ENCODE results near the gene NTRK2. TPM values are rescaled to one million over a fixed set of nuclear protein-coding genes. Genes with fewer than 3 reads are reported as not detected.

The NTRK2 gene
- total RNA-seq, 2 experiments from 2014 or later = 0.12 to 2.9 TPM

DNA sequence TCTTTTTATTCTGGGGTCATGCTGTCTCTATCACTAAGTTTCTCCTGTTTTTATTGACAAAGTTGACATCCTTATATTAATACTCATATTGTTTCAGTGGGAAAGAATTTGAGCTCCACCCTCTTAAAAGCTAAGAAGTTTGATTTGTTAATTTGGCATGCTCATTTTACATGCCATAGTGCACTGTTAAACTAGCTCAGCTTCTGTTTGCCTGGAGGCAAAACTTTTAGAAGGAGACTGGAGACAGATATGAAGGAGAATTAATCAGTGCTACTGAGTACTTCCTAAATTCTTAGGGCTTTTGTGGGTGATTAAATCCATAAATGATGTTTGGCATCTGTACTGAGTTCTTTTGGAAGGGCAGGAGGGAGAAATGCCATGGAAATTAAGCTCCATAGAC lies 138.9 kb downstream of the NTRK2 start:
- CTCF ChIA-PET = no interaction called here
- no peak for DNase-seq
- H3K4me1 Mint-ChIP-seq = no peaks in the 10 kb centered on the region
- no peak for ATAC-seq
- peaks cover 15% of the 10 kb centered on the region for H3K27me3 Mint-ChIP-seq
- H3K36me3 Mint-ChIP-seq = no peaks in the 10 kb centered on the region
- no peak overlapping the region for H3K4me3 Mint-ChIP-seq
- H3K9me3 Mint-ChIP-seq (ENCODE audit: low read depth) = no peaks in the 10 kb centered on the region
- H3K27ac Mint-ChIP-seq = no peak overlapping the region

DNA sequence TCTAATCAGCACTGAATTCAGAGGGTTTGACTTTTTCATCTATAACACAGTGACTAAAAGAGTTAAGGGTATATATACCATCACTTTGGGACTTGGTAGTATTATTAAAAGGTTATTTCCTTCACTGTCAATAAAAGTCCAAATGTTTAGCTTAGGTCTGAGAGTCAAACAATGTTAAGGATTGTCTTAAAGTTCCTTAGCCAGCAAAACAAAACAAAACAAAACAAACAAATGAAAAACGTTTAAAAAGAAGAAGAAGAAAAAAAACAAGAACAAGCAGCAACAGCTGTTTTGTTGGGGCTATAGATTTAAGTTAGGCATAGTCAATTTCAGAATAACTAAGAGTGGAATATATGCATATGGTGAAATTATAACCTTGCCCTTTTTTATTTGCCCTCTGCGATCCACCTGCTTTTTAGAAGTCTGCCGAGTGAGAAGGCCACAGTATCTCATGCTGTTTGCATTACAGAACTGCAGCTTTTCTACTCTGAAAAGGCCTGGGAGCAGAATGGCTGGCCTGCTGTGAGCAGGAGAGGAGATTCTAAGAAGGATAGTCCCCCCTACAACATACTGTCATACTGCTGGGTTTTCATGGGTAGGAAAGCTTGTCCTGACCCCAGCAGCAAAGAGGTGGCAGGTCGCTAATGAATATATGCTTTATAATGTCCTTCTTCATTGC lies 141.7 kb downstream of the NTRK2 start:
- ATAC-seq = no peak
- no peak for DNase-seq
- Mint-ChIP-seq H3K4me1 (no peaks in the 10 kb centered on the region), H3K27ac (no peak overlapping the region), H3K27me3 (peaks cover 13% of the 10 kb centered on the region), H3K36me3 (no peaks in the 10 kb centered on the region), H3K4me3 (no peak overlapping the region), H3K9me3 (ENCODE audit: low read depth) (no peaks in the 10 kb centered on the region)
- CTCF ChIA-PET = no interaction called here

DNA sequence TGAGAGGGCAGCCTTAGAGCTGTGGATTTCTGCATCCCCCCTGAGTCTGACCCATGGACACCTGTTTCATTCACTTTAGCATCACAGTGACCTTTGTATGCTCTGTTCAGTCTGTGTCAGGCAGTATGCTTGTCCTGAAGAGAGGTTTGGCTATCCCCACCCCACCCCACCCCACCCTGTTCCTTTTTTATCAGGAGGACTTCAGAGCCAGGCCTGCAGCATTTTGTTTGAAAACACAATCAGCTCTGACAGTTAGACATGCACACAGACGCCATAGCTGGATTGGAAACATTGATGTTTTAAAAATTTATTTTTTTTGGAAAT lies 142.2 kb downstream of the NTRK2 start:
- DNase-seq (no peak), ATAC-seq (no peak)
- Mint-ChIP-seq H3K9me3 (ENCODE audit: low read depth) (no peaks in the 10 kb centered on the region), H3K27me3 (peaks cover 12% of the 10 kb centered on the region), H3K4me3 (no peak overlapping the region), H3K36me3 (no peaks in the 10 kb centered on the region), H3K27ac (no peak overlapping the region), H3K4me1 (no peaks in the 10 kb centered on the region)
- CTCF ChIA-PET = no interaction called here

- no peak overlapping the region for H3K4me3 Mint-ChIP-seq
- ATAC-seq = no peak
Measured at GRCh38 chr9:84812355-84812754, 142.8 kb downstream of the NTRK2 start.

GRCh38 chr9:84812847-84813246 lies 143.3 kb downstream of the NTRK2 start:
- Mint-ChIP-seq H3K9me3 (ENCODE audit: low read depth) (no peaks in the 10 kb centered on the region), H3K4me1 (no peaks in the 10 kb centered on the region), H3K27ac (no peak overlapping the region), H3K4me3 (no peak overlapping the region), H3K27me3 (peaks cover 12% of the 10 kb centered on the region), H3K36me3 (no peaks in the 10 kb centered on the region)
- DNase-seq (no peak), ATAC-seq (no peak)
- CTCF ChIA-PET = no interaction called here

More at GRCh38 chr9:84812355-84812754, 142.8 kb downstream of the NTRK2 start:
- H3K4me1 Mint-ChIP-seq = no peaks in the 10 kb centered on the region
- H3K36me3 Mint-ChIP-seq = no peaks in the 10 kb centered on the region
- H3K27me3 Mint-ChIP-seq = peaks cover 12% of the 10 kb centered on the region
- no peak overlapping the region for H3K27ac Mint-ChIP-seq
- CTCF ChIA-PET = no interaction called here
- no peaks in the 10 kb centered on the region for H3K9me3 Mint-ChIP-seq (ENCODE audit: low read depth)
- no peak for DNase-seq

GRCh38 chr9:84815554-84815953 lies 146.0 kb downstream of the NTRK2 start:
- no peaks in the 10 kb centered on the region for H3K9me3 Mint-ChIP-seq (ENCODE audit: low read depth)
- no peak for DNase-seq
- H3K36me3 Mint-ChIP-seq = no peaks in the 10 kb centered on the region
- CTCF ChIA-PET = no interaction called here
- no peak overlapping the region for H3K27ac Mint-ChIP-seq
- peaks cover 9% of the 10 kb centered on the region for H3K27me3 Mint-ChIP-seq
- no peak for ATAC-seq
- no peak overlapping the region for H3K4me3 Mint-ChIP-seq
- H3K4me1 Mint-ChIP-seq = no peaks in the 10 kb centered on the region

- no peaks in the 10 kb centered on the region for H3K9me3 Mint-ChIP-seq (ENCODE audit: low read depth)
- CTCF ChIA-PET = no interaction called here
- peaks cover 10% of the 10 kb centered on the region for H3K27me3 Mint-ChIP-seq
- ATAC-seq (no peak), DNase-seq (no peak)
- H3K4me3 Mint-ChIP-seq = no peak overlapping the region
- H3K36me3 Mint-ChIP-seq = no peaks in the 10 kb centered on the region
- H3K27ac Mint-ChIP-seq = no peak overlapping the region
- no peaks in the 10 kb centered on the region for H3K4me1 Mint-ChIP-seq
Measured at GRCh38 chr9:84817038-84817437, 147.5 kb downstream of the NTRK2 start.

GRCh38 chr9:84818791-84819190 lies 149.3 kb downstream of the NTRK2 start:
- Mint-ChIP-seq H3K27ac (no peak overlapping the region), H3K9me3 (ENCODE audit: low read depth) (no peaks in the 10 kb centered on the region), H3K4me3 (no peak overlapping the region), H3K4me1 (no peaks in the 10 kb centered on the region), H3K27me3 (peaks cover 2% of the 10 kb centered on the region), H3K36me3 (no peaks in the 10 kb centered on the region)
- ATAC-seq (no peak), DNase-seq (no peak)
- CTCF ChIA-PET = no interaction called here

- H3K27me3 Mint-ChIP-seq = peaks cover 2% of the 10 kb centered on the region
- DNase-seq (no peak), ATAC-seq (no peak)
- H3K27ac Mint-ChIP-seq = no peak overlapping the region
- no peaks in the 10 kb centered on the region for H3K4me1 Mint-ChIP-seq
- H3K36me3 Mint-ChIP-seq = no peaks in the 10 kb centered on the region
- CTCF ChIA-PET = no interaction called here
- H3K9me3 Mint-ChIP-seq (ENCODE audit: low read depth) = no peaks in the 10 kb centered on the region
- no peak overlapping the region for H3K4me3 Mint-ChIP-seq
Measured at GRCh38 chr9:84819491-84819991, 150.0 kb downstream of the NTRK2 start.

DNA sequence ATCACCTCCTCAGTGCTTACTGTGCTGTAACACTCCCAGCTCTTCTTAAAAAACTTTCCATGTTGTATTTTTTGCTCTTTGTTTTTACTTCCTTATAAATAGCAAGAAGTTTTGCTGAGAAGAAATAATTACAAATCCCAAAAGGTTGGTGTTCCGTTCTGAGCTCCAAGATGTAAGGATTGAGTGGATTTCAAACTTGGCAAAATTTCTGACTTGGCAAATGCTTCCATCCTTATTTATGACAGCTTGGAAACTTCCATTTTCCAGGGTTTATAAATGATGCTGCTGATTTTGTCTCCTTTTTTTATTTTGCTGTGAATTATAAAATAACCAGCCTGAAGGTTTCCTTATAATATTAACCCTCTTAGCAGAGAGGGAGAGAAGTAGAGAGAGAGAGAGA lies 151.9 kb downstream of the NTRK2 start:
- no peaks in the 10 kb centered on the region for H3K36me3 Mint-ChIP-seq
- CTCF ChIA-PET = no interaction called here
- no peaks in the 10 kb centered on the region for H3K9me3 Mint-ChIP-seq (ENCODE audit: low read depth)
- no peaks in the 10 kb centered on the region for H3K4me1 Mint-ChIP-seq
- no peak overlapping the region for H3K27ac Mint-ChIP-seq
- H3K27me3 Mint-ChIP-seq = peaks cover 2% of the 10 kb centered on the region
- no peak overlapping the region for H3K4me3 Mint-ChIP-seq
- DNase-seq (no peak), ATAC-seq (no peak)

DNA sequence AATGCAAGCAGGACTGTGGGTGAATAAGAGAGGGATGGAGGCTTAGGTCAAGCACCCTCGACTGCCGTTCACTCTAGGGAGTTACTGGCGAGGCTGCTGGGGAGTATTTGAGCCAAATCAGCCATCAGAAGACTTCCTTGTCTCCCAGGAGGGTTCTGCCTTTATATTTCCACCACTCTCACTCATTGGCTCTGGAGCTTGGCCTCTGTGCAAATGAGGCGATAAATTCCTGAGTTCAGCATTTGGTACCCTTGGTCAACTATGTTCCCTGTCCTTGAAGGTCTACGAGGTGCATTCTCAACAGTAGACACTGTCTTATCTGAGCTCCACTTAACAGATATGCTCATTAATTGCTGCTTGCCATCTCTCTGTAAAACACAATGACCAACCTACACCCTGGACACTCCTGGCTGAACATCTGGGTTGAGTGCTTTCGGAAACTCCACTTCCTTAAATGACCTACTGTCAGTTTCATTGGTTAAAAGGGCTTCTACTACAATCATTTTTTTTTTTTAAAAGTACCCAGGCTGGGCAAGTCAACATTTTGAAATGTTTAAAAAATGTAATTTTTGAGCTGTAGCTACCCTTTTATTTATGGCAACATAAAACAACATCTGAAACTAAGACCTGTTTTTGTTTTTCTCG lies 153.2 kb downstream of the NTRK2 start:
- DNase-seq (no peak), ATAC-seq (no peak)
- Mint-ChIP-seq H3K27ac (no peak overlapping the region), H3K27me3 (peaks cover 2% of the 10 kb centered on the region), H3K4me3 (no peak overlapping the region), H3K4me1 (no peaks in the 10 kb centered on the region), H3K36me3 (no peaks in the 10 kb centered on the region), H3K9me3 (ENCODE audit: low read depth) (no peaks in the 10 kb centered on the region)
- CTCF ChIA-PET = no interaction called here

DNA sequence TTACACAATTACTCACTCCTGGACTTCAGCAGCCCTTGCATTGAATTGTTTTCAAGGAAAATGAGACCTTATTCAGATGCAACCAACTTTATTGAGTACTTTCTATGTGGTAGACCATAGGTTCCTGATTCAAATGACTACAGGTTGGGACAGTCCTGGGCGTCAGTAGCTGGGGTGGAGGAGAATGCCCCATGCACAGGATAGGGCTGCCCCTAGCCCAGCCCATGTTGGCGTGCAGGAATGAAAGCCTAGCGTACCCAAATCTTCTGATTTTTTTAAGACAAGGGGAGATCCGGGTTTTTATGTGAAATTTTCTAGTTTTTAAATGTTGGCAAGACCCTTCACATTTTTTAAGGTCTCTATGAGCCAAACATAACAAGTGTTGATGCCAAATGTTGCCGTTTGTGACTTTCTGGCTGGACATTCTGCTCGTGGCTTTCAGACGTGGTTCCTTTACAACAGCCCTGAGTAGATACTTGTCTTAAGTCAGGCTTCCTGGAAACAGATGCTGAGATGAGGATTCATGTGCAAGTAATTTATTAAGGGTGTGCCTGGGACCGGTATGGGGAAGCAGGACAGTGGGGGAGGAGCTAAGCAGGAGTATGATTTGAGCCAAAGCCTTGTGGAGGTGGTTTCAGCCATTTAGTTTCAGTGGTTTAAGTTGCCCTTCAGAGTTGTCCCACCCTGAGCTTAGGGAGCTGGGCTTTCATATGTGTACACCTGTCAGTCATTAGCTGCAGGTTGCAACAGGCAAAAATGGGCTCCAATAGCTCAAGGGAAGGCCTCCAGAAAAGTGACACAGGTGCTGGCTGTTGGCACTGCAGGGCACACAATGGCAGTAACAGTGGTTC lies 154.1 kb downstream of the NTRK2 start:
- ATAC-seq (no peak), DNase-seq (no peak)
- H3K27me3 Mint-ChIP-seq = peaks cover 2% of the 10 kb centered on the region
- H3K4me3 Mint-ChIP-seq = no peak overlapping the region
- H3K36me3 Mint-ChIP-seq = no peaks in the 10 kb centered on the region
- no peak overlapping the region for H3K27ac Mint-ChIP-seq
- no peaks in the 10 kb centered on the region for H3K9me3 Mint-ChIP-seq (ENCODE audit: low read depth)
- H3K4me1 Mint-ChIP-seq = no peaks in the 10 kb centered on the region
- CTCF ChIA-PET = no interaction called here

GRCh38 chr9:84827216-84827765 lies 157.8 kb downstream of the NTRK2 start:
- H3K27ac Mint-ChIP-seq = no peak overlapping the region
- H3K36me3 Mint-ChIP-seq = no peaks in the 10 kb centered on the region
- CTCF ChIA-PET = no interaction called here
- H3K27me3 Mint-ChIP-seq = no peaks in the 10 kb centered on the region
- no peak overlapping the region for H3K4me3 Mint-ChIP-seq
- DNase-seq (no peak), ATAC-seq (no peak)
- no peaks in the 10 kb centered on the region for H3K9me3 Mint-ChIP-seq (ENCODE audit: low read depth)
- no peaks in the 10 kb centered on the region for H3K4me1 Mint-ChIP-seq

DNA sequence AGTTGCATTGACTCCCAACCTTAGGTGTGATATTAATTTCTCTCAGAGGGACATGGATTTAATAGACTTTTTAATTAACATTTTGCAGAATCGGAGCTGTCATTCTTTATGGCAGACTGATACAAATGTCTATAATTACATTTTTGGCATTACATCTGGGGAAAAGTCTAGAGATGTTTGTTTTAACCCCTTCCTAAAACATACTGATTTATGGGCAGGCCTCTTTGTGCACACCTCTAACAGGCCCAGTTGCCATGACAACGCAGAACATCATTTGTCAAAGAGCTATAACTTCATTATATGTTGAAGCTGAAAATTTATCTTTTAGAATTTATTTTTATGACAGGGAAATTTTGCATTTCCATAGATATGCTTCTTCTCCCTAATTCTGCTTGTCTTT lies 158.5 kb downstream of the NTRK2 start:
- H3K4me3 Mint-ChIP-seq = no peak overlapping the region
- DNase-seq (no peak), ATAC-seq (no peak)
- H3K27me3 Mint-ChIP-seq = no peaks in the 10 kb centered on the region
- H3K9me3 Mint-ChIP-seq (ENCODE audit: low read depth) = no peaks in the 10 kb centered on the region
- H3K4me1 Mint-ChIP-seq = no peaks in the 10 kb centered on the region
- CTCF ChIA-PET = no interaction called here
- H3K27ac Mint-ChIP-seq = no peak overlapping the region
- no peaks in the 10 kb centered on the region for H3K36me3 Mint-ChIP-seq

Measured in activated CD8-positive, alpha-beta memory T cell treated with anti-CD3 and anti-CD28 coated beads, Interleukin-2, amount 10 ng/mL, durations not matched to agents 7 days and 5 days (primary cell).